ENCODE results near the gene ZBED6.

DNA sequence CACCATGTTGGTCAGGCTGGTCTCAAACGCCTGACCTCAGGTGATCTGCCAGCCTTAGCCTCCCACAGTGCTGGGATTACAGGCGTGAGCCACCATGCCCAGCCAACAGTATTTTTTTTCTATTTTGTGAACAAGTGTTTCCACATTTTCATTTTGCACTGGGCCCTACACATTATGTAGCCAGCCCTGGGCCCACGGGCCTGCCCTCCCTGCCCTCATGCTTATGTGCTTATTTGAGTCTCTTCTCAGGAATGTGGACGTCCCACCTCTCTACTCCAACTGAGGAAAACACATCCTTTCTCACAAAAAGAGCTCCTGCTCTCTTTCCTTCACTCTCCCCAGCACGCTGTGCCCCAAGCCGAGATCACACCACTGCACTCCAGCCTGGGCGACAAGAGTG lies 13.5 kb upstream of the ZBED6 start:
- TF ChIP-seq, protein P1, sequence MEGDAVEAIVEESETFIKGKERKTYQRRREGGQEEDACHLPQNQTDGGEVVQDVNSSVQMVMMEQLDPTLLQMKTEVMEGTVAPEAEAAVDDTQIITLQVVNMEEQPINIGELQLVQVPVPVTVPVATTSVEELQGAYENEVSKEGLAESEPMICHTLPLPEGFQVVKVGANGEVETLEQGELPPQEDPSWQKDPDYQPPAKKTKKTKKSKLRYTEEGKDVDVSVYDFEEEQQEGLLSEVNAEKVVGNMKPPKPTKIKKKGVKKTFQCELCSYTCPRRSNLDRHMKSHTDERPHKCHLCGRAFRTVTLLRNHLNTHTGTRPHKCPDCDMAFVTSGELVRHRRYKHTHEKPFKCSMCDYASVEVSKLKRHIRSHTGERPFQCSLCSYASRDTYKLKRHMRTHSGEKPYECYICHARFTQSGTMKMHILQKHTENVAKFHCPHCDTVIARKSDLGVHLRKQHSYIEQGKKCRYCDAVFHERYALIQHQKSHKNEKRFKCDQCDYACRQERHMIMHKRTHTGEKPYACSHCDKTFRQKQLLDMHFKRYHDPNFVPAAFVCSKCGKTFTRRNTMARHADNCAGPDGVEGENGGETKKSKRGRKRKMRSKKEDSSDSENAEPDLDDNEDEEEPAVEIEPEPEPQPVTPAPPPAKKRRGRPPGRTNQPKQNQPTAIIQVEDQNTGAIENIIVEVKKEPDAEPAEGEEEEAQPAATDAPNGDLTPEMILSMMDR (IDR thresholded peaks at IDR 0.05; ENCODE audit: insufficient read depth, low read length, poor library complexity, severe bottlenecking): no peak
- TF ChIP-seq EZH2phosphoT487 (conservative IDR thresholded peaks at IDR 0.05; ENCODE audit: low read length): no peak

Data from SU-DHL-6 (cell line).